Left kidney (tissue), 2 donors: Measurements from ENCODE around the gene SPP1. TPM values are rescaled to one million over a fixed set of nuclear protein-coding genes. Genes with fewer than 3 reads are reported as not detected.

Experiments used
- DNase-seq: peaks from one replicate; pipeline ENCODE4 v3.0.0-alpha.2; 2013
- polyA plus RNA-seq: library from polyadenylated mRNA; unstranded; fragments of 120-200 nt; gene quantifications from one replicate; pipeline ENCODE4 v1.2.1, GENCODE V29; 2013; ENCODE audit not compliant: insufficient read length

SPP1 gene
- polyA plus RNA-seq, 1 donor, result 127 TPM

DNA sequence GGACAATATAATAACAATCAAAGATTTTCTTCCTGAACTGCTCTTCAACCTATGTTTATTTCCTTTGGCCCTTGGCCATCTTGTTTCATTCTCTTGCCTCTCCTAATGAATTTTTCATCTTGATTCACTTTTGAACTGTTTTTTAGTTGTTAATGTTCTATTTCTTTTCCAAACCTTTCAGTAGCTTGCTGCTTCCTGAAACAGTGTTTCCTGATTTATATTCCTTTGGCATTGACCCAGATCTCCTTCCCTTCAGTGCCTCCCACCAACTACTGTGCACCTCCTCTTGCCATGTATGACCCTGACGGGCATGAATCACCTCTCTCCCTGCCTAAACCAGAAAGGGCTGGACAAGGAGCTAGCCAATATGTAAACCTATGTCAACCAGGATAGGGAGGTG is 25.6 kb upstream of the SPP1 start:
- DNase-seq, result peak; percentile 55

DNA sequence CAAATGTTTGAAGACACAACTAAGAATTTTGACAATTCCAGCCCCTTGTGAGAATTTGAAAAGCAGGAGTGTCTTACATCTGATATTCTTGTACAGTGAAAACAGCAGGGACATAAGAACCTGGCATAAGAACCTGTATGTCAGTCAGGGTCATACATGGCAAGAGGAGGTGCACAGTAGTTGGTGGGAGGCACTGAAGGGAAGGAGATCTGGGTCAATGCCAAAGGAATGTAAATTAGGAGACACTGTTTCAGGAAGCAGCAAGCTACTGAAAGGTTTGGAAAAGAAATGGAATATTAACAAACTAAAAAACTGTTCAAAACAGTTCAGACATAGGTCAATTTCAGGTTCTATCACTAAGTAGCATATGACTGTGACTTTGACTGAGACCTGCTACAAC is 25.0 kb upstream of the SPP1 start:
- DNase-seq, result no peak

GRCh38 chr4:87950936-87951511 is 24.5 kb upstream of the SPP1 start:
- no peak for DNase-seq

- no peak for DNase-seq
Measured at GRCh38 chr4:87953826-87954225, 21.7 kb upstream of the SPP1 start.

- DNase-seq, result no peak
Measured at GRCh38 chr4:87956501-87956900, 19.0 kb upstream of the SPP1 start.

DNA sequence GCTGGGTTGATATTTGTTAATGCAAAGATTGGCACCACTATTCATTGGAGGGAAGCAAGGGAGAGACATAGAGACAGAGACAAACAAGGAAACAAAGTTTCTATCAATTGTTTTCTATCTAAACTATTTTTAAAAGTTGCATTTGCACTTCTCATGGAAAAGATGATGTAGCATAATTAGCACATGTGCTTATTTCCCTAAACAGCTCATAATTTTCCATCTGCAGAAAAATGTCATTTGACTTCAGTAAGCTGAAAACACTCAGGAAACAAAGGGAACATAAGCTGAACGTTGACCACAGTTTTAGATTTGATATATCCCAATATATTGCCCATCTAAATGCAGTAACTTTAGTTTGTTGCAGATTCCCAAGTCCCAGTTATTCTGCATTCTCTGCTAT is 18.5 kb upstream of the SPP1 start:
- no peak for DNase-seq

DNA sequence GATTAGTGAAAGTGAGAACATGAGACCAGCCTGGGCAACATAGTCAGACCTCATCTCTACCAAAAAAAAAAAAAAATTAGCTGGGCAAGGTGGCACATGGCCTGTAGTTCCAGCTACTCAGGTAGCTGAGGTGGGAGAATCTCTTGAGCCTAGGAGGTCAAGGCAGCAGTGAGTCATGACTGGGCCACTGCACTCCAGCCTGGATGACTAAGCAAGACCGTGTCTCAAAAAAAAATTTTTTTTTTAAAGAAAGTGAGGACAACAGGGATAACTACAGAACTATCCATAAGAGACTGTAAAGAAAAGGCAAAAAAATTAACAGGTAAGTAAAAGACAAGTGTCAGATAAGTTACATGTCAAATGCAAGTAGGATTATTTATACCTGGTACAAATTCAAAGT is 13.5 kb upstream of the SPP1 start:
- DNase-seq, result no peak

DNA sequence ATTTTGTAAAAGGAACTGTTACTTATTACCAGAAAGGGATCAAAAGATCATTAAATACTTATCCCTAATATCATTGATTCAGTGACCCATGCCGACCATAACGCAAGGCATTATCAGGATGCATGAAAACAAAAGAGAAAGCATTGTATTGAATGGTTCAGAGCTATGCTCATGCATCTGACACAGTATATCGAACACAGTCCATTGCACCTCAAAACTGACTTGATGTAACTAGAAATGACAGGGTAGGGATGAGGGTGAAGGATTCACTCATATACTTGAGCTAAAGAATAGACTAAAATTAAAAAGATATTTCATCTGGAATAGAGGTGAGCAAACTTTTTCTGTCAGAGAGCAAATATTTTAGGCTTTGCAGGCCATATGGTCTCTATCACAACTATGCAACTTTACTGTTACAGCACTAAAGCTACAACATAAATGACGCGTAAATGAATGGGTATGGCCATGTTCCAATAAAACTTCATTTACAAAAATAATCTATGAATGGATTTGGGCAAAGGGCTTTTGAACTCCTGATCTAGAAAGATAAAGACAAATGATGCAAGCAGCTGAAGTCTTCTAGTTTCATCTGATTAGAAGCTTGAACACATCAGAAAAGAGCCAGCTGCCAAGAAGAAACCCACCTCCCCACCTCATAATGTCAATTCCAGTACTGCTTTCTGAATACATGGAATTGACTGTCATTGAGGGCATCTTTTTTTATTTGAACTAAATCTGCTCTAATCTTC is 12.9 kb upstream of the SPP1 start:
- no peak for DNase-seq

DNA sequence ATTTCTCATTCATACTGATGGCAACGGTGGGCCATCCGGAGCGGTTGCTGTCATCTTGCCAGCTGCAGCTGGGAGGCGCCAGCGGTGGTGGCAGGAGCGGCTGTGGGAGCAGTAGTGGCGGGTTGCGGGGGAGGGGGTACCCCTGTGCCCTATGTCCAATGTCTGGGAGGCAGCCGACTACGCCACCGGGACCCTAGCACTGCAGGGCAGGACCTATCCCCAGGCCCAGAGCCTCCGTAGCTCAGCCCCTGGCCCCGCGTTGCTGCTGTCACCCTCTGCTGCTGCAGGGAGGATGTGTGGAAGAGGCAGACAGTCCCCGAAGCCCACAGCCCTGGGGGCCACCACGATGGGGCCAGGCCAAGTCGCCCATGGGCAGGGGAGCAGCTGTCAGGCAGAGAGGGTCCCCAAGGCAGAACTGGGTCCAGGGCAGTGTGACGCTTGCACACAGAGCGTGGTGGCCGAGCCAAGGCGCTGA is 10.0 kb upstream of the SPP1 start:
- DNase-seq, result no peak

GRCh38 chr4:87966095-87966496 is 9.4 kb upstream of the SPP1 start:
- DNase-seq, result no peak

- DNase-seq, result no peak
Measured at GRCh38 chr4:87967193-87967592, 8.3 kb upstream of the SPP1 start.

GRCh38 chr4:87970121-87970520 is 5.4 kb upstream of the SPP1 start:
- DNase-seq, result no peak

DNA sequence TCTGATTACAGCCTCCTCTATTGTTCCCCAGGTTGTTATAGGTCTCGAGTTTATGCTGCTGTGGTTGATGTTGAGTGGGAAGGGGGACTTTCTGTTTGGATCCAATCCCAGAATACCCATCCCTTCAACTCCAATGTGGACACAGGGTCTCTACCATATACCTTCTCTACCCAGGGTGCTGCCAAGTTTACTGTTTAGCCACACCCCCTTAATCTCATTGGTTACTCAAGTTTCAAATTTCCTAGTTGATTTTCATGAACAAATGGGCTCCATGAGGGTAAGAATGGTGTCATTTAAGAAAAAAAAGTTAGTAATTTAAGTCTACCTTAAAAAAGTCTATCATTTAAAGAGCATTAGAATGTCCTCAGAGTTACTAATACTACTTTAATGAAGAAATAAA is 3.6 kb upstream of the SPP1 start:
- DNase-seq, result no peak

GRCh38 chr4:87973283-87974169 is 2.0 kb upstream of the SPP1 start:
- peak; percentile 65 for DNase-seq

DNA sequence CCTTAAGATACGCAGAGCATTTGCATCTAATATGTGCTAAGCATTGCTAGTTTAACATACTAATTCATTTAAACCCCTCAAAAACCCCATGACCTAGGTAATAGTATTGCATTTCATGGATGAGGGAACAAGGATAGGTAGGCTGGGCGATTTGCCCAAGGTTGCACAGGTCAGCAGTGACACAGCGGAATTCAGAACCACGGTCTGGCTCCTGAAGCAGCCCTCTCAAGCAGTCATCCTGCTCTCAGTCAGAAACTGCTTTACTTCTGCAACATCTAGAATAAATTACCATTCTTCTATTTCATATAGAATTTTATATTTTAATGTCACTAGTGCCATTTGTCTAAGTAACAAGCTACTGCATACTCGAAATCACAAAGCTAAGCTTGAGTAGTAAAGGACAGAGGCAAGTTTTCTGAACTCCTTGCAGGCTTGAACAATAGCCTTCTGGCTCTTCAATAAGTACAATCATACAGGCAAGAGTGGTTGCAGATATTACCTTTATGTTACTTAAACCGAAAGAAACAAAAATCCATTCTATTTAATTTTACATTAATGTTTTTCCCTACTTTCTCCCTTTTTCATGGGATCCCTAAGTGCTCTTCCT is 555 bp upstream of the SPP1 start:
- DNase-seq, result no peak

DNA sequence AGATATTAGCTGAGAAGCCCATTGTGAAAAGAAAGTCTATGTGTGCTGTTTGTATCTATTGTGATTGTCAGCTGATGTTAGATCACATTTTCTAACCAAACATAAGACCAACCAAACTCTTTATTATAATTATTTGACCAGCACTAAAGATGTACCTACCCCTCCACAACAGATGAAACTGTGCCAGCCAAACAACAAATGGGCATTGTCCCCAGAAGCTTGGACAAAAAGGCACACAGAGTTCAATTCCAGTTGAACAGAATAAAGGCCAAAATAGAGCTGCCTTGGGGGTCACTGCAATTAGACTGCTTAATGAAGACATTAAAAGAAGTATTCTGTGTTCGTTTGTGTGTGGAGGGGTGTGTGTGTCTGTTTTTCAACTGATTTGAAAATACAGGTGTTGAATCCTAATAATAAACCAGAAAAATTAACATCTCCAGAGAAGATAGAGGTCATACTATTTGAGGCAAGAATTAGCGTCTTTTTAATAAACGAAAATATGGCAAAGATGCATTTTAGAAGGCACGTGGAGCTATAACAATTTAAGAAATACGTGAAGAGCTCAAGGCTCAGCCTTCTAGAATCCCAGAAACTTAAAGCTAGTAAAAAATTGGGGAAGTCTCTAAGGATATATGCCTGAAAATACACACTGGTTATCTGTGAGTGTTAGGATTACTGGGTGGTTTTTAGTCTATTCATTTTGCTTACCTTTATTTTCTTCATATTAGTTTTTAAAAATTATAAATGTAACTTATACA is 2.2 kb downstream of the SPP1 start:
- no peak for DNase-seq

DNA sequence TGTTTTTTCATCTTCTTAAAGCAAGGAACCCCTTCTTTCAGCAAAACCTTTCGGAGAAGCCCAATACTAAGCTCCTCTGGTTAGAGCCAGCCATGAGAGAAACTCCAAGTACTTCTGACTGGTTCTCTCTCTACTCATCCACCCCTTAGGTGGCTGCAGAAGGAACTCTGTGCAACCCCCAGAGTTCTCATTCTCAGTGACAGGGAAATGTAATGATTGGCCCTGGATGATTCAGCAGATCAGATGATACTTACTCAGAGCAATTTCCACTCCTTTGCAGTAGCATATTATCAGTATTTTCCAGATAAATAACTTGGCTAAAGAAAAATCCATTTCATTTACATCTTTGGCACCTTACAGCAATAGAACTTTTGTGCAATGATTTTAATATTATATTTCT is 3.2 kb downstream of the SPP1 start:
- DNase-seq, result no peak

DNA sequence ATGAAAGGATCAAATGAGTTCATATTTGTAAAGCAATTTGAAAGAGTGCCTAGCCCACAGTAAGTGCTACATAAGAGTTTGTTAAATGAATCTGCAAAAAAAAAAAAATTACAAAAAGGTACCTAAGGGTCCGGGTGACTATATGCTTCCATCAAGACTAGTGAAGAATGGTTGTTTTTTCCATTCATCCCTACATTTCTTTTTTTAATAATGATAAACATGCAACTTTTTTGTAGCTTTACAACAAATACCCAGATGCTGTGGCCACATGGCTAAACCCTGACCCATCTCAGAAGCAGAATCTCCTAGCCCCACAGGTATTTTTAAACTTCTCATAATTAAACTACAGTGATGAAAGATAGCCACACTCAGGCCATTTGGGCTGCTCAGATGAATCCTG is 4.3 kb downstream of the SPP1 start:
- no peak for DNase-seq

GRCh38 chr4:87981486-87981885 is 6.0 kb downstream of the SPP1 start:
- no peak for DNase-seq

DNA sequence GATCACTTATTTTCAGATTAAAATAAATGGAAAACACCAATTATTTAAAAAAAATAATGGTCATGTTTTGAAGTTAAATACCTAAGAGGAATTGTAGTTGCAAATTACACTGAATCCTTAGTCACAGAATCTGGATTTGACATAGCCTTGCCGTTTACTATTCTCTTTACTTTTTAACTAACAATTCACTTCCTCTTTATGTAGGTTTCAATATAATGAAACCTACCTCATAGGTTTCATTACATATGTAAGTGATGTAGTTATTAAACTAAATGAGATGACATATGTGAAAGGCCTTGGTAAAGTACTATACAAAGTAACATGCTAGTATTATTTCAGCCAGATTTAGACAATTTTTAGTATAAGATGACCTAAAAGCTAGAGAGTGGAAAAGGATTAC is 6.5 kb downstream of the SPP1 start:
- DNase-seq, result no peak

- no peak for DNase-seq
Measured at GRCh38 chr4:87982446-87983010, 7.0 kb downstream of the SPP1 start.

DNA sequence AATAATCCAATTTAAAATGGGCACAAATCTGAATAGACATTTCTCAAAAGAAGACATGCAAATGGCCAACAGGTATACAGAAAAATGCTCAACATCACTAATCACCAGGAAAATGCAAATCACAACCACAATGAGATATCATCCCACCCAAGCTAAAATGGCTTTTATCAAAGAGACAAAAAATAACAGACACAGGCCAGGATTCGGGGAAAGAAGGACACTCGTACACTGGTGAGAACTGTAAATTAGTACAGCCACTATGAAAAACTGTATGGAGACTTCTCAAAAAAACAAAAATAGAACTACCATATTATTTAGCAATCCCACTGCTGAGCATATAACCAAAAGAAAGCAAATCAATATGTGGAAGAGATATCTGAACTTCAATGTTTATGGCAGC is 8.5 kb downstream of the SPP1 start:
- no peak for DNase-seq
